Measurements from ENCODE around the gene THEM5.

DNA sequence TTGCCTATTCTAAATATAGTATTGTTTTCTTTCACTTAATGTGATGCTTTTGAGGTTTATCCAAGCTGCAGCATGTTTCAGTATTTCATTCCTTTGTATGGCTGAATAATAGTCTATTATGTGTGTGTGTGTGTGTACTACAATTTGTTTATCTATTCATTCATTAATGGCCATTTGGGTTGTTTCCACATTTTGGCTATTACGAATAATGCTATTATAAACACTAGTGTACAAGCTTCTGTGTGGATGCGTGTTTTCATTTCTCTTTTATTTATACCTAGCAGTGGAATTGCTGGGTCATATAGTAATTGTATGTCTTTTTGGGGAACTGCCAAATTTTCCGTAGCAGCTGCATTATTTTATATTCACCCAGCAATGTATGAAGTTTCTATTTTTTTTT is 15.0 kb upstream of the THEM5 start:
- TF ChIP-seq GATA3 (IDR thresholded peaks at IDR 0.05; ENCODE audit: low read depth, low read length), result no peak
- no peak for TF ChIP-seq GATA2 (IDR thresholded peaks at IDR 0.05; ENCODE audit: low read depth, low read length)
